H1 (cell line): Measurements from ENCODE around the gene ARID5B. TPM values are rescaled to one million over a fixed set of nuclear protein-coding genes. Genes with fewer than 3 reads are reported as not detected.

Source experiments
- CHD7 ChIP-seq: fragments of 300-600 bp; sonication (generic); IDR thresholded peaks from 2 replicates; pipeline ENCODE4 v1.7.1; 2012; ENCODE audit warnings: low read length, moderate library complexity, mild to moderate bottlenecking, inconsistent platforms; ENCODE audit not compliant: insufficient replicate concordance
- RAD21 ChIP-seq, 2 experiments: IDR thresholded peaks in 1 of 2; conservative IDR thresholded peaks in 1 of 2; 2 replicates each; pipeline ENCODE4 v1.6.1; 2011; ENCODE audit warnings: low read depth in 2 of 2, low read length in 2 of 2, improper control_type of control experiment in 1 of 2, inconsistent platforms in 1 of 2, mild to moderate bottlenecking in 1 of 2, moderate library complexity in 1 of 2
- SAP30 ChIP-seq: fragments of 300-600 bp; sonication (generic); IDR thresholded peaks from 2 replicates; pipeline ENCODE4 v1.7.1; 2012; ENCODE audit warnings: low read length, moderate library complexity, mild to moderate bottlenecking, inconsistent platforms; ENCODE audit not compliant: insufficient read depth, insufficient replicate concordance
- SP2 ChIP-seq: IDR thresholded peaks from 2 replicates; pipeline ENCODE4 v1.6.1; 2012; ENCODE audit warnings: mild to moderate bottlenecking, low read length, inconsistent platforms
- SUZ12 ChIP-seq: fragments of 200-600 bp; sonication (generic); IDR thresholded peaks from 2 replicates; pipeline ENCODE4 v1.6.1; 2012; ENCODE audit warnings: mild to moderate bottlenecking, inconsistent platforms, low read length, moderate library complexity, mixed read lengths
- polyA plus RNA-seq, 7 experiments: library from polyadenylated mRNA; depleted of rRNA in 3 of 7; stranded (reverse) in 5 of 7; unstranded in 2 of 7; fragments of >200 nt in 5 of 7; fragments of 200-250 nt in 2 of 7; gene quantifications; 1 replicate in 5 of 7; 2 replicates in 1 of 7; 4 replicates in 1 of 7; pipeline versions ENCODE4 v1.2.1 to v1.2.3, GENCODE V29; 2011 to 2013; ENCODE audit warnings: missing spikeins in 2 of 7, mixed read lengths in 2 of 7
- total RNA-seq: library from RNA; stranded (reverse); fragmentation: NEBNext Ultra II Directional; extraction: Animal tissue kit (Norgen Biotek cat#: 25700); gene quantifications from 2 replicates; pipeline ENCODE4 v1.2.1, GENCODE V29; 2021
- TF ChIP-seq, protein P1 (sequence below): IDR thresholded peaks from 2 replicates; pipeline ENCODE4 v1.6.1; 2012; ENCODE audit warnings: low read length, inconsistent platforms

ARID5B gene
- total and polyA plus RNA-seq, 2 of the 8 experiments (the other 6 are each of a cell fraction or from before 2014, with no cell fraction given): 0.21 to 1.1 TPM

GRCh38 chr10:61987951-61988379 is 86.5 kb downstream of the ARID5B start (continued):
- TF ChIP-seq, protein P1, sequence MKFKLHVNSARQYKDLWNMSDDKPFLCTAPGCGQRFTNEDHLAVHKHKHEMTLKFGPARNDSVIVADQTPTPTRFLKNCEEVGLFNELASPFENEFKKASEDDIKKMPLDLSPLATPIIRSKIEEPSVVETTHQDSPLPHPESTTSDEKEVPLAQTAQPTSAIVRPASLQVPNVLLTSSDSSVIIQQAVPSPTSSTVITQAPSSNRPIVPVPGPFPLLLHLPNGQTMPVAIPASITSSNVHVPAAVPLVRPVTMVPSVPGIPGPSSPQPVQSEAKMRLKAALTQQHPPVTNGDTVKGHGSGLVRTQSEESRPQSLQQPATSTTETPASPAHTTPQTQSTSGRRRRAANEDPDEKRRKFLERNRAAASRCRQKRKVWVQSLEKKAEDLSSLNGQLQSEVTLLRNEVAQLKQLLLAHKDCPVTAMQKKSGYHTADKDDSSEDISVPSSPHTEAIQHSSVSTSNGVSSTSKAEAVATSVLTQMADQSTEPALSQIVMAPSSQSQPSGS: no peak
- no peak for TF ChIP-seq SUZ12
- TF ChIP-seq CHD7: no peak
- no peak for TF ChIP-seq SAP30
- TF ChIP-seq RAD21 (IDR thresholded peaks at IDR 0.05 in 1 of 2, conservative IDR thresholded peaks at IDR 0.05 in 1 of 2; ENCODE audit: low read depth in 2 of 2, low read length in 2 of 2): no peak
- no peak for TF ChIP-seq SP2
